NCI-H460 (cell line): ENCODE data around the gene KLRC1. TPM values are rescaled to one million over a fixed set of nuclear protein-coding genes. Genes with fewer than 3 reads are reported as not detected.
"Not testable (repeated sequence)": the region's sequence is repeated elsewhere in the genome, so short reads cannot be mapped to it uniquely, and the experiment has no call there.

ENCODE experiments used
- DNase-seq: peaks from one replicate; pipeline ENCODE4 v3.0.0-alpha.2; 2016; ENCODE audit warnings: low read depth; ENCODE audit errors: extremely low read depth
- total RNA-seq: library from RNA; depleted of rRNA; stranded (reverse); fragments of >200 nt; shearing (Covaris generic); gene quantifications from 2 replicates; pipeline ENCODE4 v1.2.3, GENCODE V29; 2014; rRNA removed

KLRC1 gene
- total RNA-seq, 1 experiment from 2014 or later: 0.25 TPM

GRCh38 chr12:10424260-10424899 is 28.8 kb downstream of the KLRC1 start:
- DNase-seq: not testable (repeated sequence)

GRCh38 chr12:10422159-10422558 is 31.0 kb downstream of the KLRC1 start:
- DNase-seq: not testable (repeated sequence)

GRCh38 chr12:10420334-10420733 is 32.8 kb downstream of the KLRC1 start, which contains the start of gene KLRC3:
KLRC3 (minus strand) TSS chr12:10420595; CDS start chr12:10420550, 45 bp downstream.
- DNase-seq: not testable (repeated sequence)

GRCh38 chr12:10409392-10409791 is 43.8 kb downstream of the KLRC1 start, which contains the start of gene KLRC4:
KLRC4 (minus strand) TSS chr12:10409757; CDS start chr12:10409575, 182 bp downstream.
- no peak for DNase-seq

- DNase-seq: no peak
Measured at GRCh38 chr12:10408842-10409241, 44.3 kb downstream of the KLRC1 start.

- no peak for DNase-seq
Measured at GRCh38 chr12:10406725-10407124, 46.5 kb downstream of the KLRC1 start.

- DNase-seq: no peak
Measured at GRCh38 chr12:10405294-10405693, 47.9 kb downstream of the KLRC1 start.

- DNase-seq: no peak
Measured at GRCh38 chr12:10404798-10405197, 48.4 kb downstream of the KLRC1 start.

GRCh38 chr12:10400829-10401228 is 52.3 kb downstream of the KLRC1 start:
- DNase-seq: no peak

- no peak for DNase-seq
Measured at GRCh38 chr12:10398168-10398567, 55.0 kb downstream of the KLRC1 start.

- DNase-seq: no peak
Measured at GRCh38 chr12:10397296-10397695, 55.9 kb downstream of the KLRC1 start.

- DNase-seq: not testable (repeated sequence)
Measured at GRCh38 chr12:10396176-10396575, 57.0 kb downstream of the KLRC1 start.

Other genes starting within 250 kb of the KLRC1 start
- 38.1 and 42.7 TPM in 2 replicates for gene GABARAPL1, start 240.5 kb downstream of the KLRC1 start, total RNA-seq
- gene KLRD1, start 145.5 kb downstream of the KLRC1 start, total RNA-seq: not detected in 2 replicates
- not detected in 2 replicates for gene KLRK1, start 63.3 kb downstream of the KLRC1 start, total RNA-seq
- gene KLRC4, start 43.6 kb downstream of the KLRC1 start, total RNA-seq: not detected in 2 replicates
- gene KLRC3, start 32.8 kb downstream of the KLRC1 start, total RNA-seq: 0.46 TPM in 1 of 2 replicates, not detected in the other
- 0.22 TPM in 1 of 2 replicates, not detected in the other for gene KLRC2, start 17.4 kb downstream of the KLRC1 start, total RNA-seq
- gene EIF2S3B, start 52.5 kb upstream of the KLRC1 start, total RNA-seq: 2.5 TPM in 2 replicates
- gene MAGOHB, start 160.2 kb upstream of the KLRC1 start, total RNA-seq: 41.6 and 47.6 TPM in 2 replicates
- gene STYK1, start 220.7 kb upstream of the KLRC1 start, total RNA-seq: 0.38 and 0.89 TPM in 2 replicates